Fibroblast of the aortic adventitia (primary cell): ENCODE results near the gene PRICKLE2. TPM values are rescaled to one million over a fixed set of nuclear protein-coding genes. Genes with fewer than 3 reads are reported as not detected.

Experiments used
- DNase-seq: peaks from one replicate; pipeline ENCODE4 v3.0.0-alpha.2; 2010; ENCODE audit warnings: low read depth
- H3K4me3 ChIP-seq: 2 replicates; pipeline ENCODE4 v1.5.1; 2011; ENCODE audit warnings: low read depth, mild to moderate bottlenecking, control low read depth, low read length, moderate library complexity
- total RNA-seq: library from RNA; depleted of rRNA; stranded (reverse); fragments of >200 nt; gene quantifications from 2 replicates; pipeline ENCODE4 v1.2.3, GENCODE V29; 2012; ENCODE audit warnings: low replicate concordance
- TF ChIP-seq, protein P1 (sequence below): IDR thresholded peaks from 2 replicates; pipeline ENCODE4 v1.5.1; 2011; ENCODE audit warnings: mild to moderate bottlenecking, low read length, control low read depth, inconsistent platforms; ENCODE audit not compliant: insufficient read depth

PRICKLE2 gene
- total RNA-seq, 1 donor: 22.0 TPM

DNA sequence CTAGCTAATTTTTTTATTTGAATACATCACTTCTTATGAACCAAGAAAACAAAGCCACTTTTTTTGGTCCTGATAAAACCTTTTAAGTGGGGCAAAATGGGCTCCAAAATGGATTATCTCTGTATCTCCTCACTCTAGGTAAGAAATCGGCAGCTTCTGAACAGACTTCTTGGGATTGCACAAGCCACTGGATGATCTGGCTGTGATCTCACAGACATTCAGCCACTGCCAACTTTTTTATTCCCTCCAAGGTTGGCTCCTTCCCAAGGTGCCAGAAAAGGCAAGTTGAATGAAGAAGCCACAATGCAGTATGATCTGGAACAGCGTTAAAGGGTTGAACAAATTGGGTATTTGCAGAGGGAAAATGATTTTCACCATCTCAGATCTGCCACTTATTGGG is 73.2 kb downstream of the PRICKLE2 start:
- H3K4me3 ChIP-seq: no peak overlapping the region
- peak; percentile 83 for DNase-seq
- TF ChIP-seq, protein P1, sequence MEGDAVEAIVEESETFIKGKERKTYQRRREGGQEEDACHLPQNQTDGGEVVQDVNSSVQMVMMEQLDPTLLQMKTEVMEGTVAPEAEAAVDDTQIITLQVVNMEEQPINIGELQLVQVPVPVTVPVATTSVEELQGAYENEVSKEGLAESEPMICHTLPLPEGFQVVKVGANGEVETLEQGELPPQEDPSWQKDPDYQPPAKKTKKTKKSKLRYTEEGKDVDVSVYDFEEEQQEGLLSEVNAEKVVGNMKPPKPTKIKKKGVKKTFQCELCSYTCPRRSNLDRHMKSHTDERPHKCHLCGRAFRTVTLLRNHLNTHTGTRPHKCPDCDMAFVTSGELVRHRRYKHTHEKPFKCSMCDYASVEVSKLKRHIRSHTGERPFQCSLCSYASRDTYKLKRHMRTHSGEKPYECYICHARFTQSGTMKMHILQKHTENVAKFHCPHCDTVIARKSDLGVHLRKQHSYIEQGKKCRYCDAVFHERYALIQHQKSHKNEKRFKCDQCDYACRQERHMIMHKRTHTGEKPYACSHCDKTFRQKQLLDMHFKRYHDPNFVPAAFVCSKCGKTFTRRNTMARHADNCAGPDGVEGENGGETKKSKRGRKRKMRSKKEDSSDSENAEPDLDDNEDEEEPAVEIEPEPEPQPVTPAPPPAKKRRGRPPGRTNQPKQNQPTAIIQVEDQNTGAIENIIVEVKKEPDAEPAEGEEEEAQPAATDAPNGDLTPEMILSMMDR: no peak

DNA sequence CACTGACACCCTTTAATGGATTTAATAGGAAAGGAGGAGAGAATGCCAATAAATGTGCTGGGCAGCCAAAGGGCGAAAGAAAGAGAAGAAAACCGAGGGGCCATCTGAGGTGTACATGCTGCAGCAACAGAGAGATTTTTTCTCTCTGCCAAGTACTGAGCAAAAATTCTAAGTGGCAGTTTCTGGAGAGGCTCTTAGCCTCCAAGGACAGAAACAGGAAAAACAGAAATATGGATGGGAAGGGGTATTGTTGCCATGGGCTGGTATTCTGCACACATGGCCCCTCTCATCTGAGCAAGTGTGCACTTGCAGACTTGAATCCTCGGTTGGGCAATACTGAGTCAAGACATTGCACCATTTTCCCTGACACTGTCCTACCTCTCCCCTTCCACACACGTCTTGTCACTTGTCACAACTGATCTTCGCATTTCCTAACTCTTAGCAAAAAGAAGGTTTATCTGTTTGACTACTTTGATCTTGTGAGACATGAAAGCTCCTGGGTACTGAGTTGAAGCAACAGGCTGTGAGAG is 73.9 kb downstream of the PRICKLE2 start:
- TF ChIP-seq, protein P1: no peak
- DNase-seq: no peak
- H3K4me3 ChIP-seq: no peak overlapping the region

DNA sequence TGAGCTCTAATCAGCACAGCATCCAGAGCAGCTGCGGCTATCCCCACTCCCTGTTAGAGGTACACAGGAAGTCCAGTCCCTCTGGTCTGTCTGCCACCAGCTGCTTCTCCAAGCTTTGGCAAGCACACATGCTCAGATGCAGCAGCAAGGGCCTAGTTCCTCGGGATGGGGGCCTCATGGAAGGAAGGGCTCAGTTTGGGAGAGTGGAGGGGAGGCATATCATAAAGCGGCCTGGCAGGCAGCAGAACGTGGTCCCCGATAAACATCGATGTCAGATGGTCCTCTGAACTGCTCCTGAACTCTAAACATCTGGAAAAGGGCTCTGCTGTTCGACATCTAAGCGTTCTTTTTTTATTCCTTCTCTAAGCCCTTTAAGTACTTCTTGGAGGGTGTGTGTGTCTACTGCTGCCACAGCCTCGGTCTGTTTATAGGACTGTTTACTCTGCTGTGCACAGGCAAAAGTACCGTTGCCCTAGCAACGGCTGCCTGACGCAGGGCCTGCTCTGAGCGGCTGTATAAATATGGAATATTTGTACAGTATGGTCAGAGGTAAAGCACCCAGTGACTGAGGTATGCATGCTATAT is 74.6 kb downstream of the PRICKLE2 start:
- TF ChIP-seq, protein P1: no peak
- peak; percentile 67 for DNase-seq
- no peak overlapping the region for H3K4me3 ChIP-seq

DNA sequence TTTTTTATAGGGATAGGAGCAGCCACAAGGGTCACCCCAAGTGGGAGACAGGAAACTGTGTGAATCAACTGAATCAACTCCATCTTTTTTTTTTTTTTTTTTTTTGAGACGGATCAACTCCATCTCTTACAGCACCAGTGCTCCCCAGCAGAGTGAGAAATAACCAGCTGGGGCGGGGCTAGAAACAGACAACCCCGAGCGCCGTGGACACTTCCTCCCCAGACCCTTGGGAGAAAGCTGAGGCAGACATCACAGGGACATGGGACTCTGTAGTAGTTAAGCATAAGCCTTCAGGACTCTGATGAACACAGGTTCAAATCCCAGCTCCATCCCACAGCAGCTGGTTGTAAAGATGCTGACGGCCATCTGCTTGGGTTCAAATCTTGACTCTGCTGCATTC is 75.4 kb downstream of the PRICKLE2 start:
- H3K4me3 ChIP-seq: no peak overlapping the region
- TF ChIP-seq, protein P1: no peak
- DNase-seq: no peak

DNA sequence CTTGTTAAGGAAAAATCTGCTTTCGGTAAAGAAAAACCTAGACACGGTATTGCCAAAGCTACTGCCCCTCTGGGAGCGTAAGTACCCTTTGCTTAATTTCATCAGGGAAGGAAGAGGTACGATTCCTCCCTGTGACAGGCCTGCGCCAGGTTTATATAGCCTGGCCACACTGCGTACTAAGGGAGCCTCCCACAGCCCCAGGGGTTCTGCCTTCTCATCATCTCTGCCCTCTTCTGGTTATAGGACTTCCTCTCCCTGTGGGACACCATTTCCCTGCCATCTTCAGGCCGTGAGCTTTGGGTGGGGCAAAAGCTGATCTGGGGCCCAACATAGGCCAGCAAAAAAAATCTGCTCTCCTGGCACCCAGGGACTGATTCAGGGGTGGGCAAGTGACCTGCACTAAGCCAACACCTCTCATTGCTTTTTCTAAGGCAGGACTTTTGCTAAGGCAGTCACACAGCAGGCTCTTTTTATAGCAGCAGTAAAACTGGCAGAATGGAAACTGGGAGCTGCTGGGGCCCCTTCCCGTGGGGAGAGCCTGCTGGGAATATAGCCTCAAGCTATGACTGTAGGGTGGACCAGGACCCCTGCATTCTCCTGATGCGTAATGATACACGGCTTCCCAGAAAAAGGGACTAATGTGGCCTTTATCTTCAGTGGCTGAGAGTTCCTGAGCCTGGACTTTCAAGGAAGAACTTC is 76.2 kb downstream of the PRICKLE2 start:
- TF ChIP-seq, protein P1: no peak
- H3K4me3 ChIP-seq: no peak overlapping the region
- DNase-seq: no peak

DNA sequence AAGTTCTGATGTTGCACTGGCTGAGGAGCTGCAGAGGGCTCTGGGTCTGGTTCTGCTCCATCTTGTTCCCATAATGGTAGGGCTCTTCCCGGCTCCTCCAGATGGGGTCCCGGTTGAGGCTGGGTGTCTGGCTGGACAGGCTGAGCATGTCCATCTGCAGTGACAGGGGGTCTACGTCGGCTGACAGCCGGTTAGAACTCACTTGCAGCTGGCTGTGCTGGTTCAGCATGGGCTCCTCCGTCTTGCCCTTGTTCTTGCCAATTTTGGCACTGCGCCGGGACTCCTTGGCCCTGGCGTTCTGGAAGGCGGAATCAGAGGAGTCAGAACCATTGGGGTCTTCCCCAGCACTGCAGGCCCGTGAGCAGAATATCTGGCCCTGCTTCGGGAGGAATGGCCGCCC is 78.1 kb downstream of the PRICKLE2 start:
- no peak for DNase-seq
- TF ChIP-seq, protein P1: no peak
- no peak overlapping the region for H3K4me3 ChIP-seq
